Endothelial cell of umbilical vein (primary cell): Measurements from ENCODE around the gene KCNE2.

Experiments used
- EZH2 ChIP-seq: IDR thresholded peaks from 2 replicates; pipeline ENCODE4 v1.6.1; 2012; ENCODE audit warnings: borderline replicate concordance, low read depth, mild to moderate bottlenecking, moderate library complexity, low read length, inconsistent platforms; ENCODE audit not compliant: severe bottlenecking
- FOS ChIP-seq: IDR thresholded peaks from 2 replicates; pipeline ENCODE4 v1.6.1; 2011; ENCODE audit warnings: mild to moderate bottlenecking, low read length, moderate library complexity, borderline replicate concordance; ENCODE audit not compliant: insufficient read depth
- MYC ChIP-seq: IDR thresholded peaks from one replicate; pipeline ENCODE4 v1.6.1; 2011; ENCODE audit warnings: mild to moderate bottlenecking, low read depth, low read length
- POLR2A ChIP-seq: IDR thresholded peaks from 2 replicates; pipeline ENCODE4 v1.6.1; 2012; ENCODE audit warnings: low read depth, mild to moderate bottlenecking, control low read depth, low read length
- POLR2AphosphoS5 ChIP-seq: IDR thresholded peaks from 2 replicates; pipeline ENCODE4 v1.6.1; 2012; ENCODE audit warnings: low read depth, mild to moderate bottlenecking, control low read depth, low read length, moderate library complexity; ENCODE audit not compliant: insufficient read depth
- TF ChIP-seq, protein P1 (sequence below), 2 donors: IDR thresholded peaks; 1 replicate in 1 of 2; 2 replicates in 1 of 2; pipeline ENCODE4 v1.5.1; 2011; ENCODE audit warnings: low read length in 2 of 2, mild to moderate bottlenecking in 2 of 2, moderate library complexity in 2 of 2, control low read depth in 1 of 2, inconsistent platforms in 1 of 2, low read depth in 1 of 2; ENCODE audit not compliant: insufficient read depth in 1 of 2; ENCODE audit errors: extremely low read depth in 1 of 2

DNA sequence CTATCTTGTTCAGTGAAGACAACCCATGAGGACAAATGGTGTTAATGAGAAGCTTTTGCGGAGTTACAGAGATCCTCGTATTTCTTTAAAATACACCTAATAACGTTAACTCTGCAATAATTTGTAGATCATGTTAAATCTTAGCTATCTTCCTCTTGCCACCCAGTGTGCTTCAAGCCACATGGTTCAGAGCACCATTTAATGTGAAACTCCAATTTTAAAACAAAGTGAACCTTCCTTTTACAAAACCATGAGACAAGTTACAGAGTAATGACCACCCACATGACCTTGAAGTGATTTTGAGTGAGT, 1.7 kb upstream of the KCNE2 start:
- TF ChIP-seq, protein P1, sequence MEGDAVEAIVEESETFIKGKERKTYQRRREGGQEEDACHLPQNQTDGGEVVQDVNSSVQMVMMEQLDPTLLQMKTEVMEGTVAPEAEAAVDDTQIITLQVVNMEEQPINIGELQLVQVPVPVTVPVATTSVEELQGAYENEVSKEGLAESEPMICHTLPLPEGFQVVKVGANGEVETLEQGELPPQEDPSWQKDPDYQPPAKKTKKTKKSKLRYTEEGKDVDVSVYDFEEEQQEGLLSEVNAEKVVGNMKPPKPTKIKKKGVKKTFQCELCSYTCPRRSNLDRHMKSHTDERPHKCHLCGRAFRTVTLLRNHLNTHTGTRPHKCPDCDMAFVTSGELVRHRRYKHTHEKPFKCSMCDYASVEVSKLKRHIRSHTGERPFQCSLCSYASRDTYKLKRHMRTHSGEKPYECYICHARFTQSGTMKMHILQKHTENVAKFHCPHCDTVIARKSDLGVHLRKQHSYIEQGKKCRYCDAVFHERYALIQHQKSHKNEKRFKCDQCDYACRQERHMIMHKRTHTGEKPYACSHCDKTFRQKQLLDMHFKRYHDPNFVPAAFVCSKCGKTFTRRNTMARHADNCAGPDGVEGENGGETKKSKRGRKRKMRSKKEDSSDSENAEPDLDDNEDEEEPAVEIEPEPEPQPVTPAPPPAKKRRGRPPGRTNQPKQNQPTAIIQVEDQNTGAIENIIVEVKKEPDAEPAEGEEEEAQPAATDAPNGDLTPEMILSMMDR (IDR thresholded peaks at IDR 0.05; ENCODE audit: extremely low read depth in 1 of 2, insufficient read depth in 1 of 2, low read depth in 1 of 2, low read length in 2 of 2): no peak
- TF ChIP-seq POLR2A (no peak), FOS (no peak), MYC (no peak), EZH2 (no peak), POLR2AphosphoS5 (no peak)
